ENCODE results near the gene ZDHHC17.

The ZDHHC17 gene

GRCh38 chr12:76878099-76878898, 114.4 kb downstream of the ZDHHC17 start:
- Histone ChIP-seq H4K91ac (ENCODE audit: low read depth, low read length) (peak overlapping the region; percentile 60), H3K27me3 (ENCODE audit: insufficient read depth, low read length) (no peaks in the 10 kb centered on the region), H3K79me2 (ENCODE audit: control insufficient read depth, insufficient read depth, low read length, poor library complexity) (peaks cover 8% of the 10 kb centered on the region), H3K4me2 (ENCODE audit: low read length) (peak overlapping the region; percentile 96), H3K9ac (ENCODE audit: low read length) (peak overlapping the region; percentile 89), H3K4me1 (ENCODE audit: control insufficient read depth in 1 of 2, insufficient read depth in 2 of 2, low read length in 2 of 2) (no peaks in the 10 kb centered on the region), H3K4me3 (ENCODE audit: low read depth, low read length) (peak overlapping the region; percentile 88), H3K79me1 (ENCODE audit: low read length) (peaks cover 12% of the 10 kb centered on the region), H2AFZ (ENCODE audit: insufficient read depth, low read length, poor library complexity) (peak overlapping the region; percentile 96), H3K14ac (ENCODE audit: low read length) (peak overlapping the region; percentile 81), H4K8ac (ENCODE audit: low read depth, low read length) (peak overlapping the region; percentile 84), H2BK120ac (ENCODE audit: insufficient read depth, low read length, poor library complexity) (peak overlapping the region; percentile 68), H2AK5ac (ENCODE audit: low read length) (no peak overlapping the region), H2BK12ac (ENCODE audit: low read length) (peak overlapping the region; percentile 62), H2BK5ac (ENCODE audit: low read depth, low read length, poor library complexity) (peak overlapping the region; percentile 64), H3K23ac (ENCODE audit: low read length) (no peak overlapping the region), H3K18ac (ENCODE audit: low read length) (peak overlapping the region; percentile 46), H3K36me3 (ENCODE audit: control insufficient read depth in 1 of 2, insufficient read depth in 2 of 2, low read length in 2 of 2) (no peaks in the 10 kb centered on the region), H3K9me3 (ENCODE audit: insufficient read depth, low read depth, low read length) (no peaks in the 10 kb centered on the region), H3K4ac (ENCODE audit: low read depth, low read length) (peak overlapping the region; percentile 61), H3K27ac (ENCODE audit: low read depth, low read length) (peak overlapping the region; percentile 69), H4K12ac (ENCODE audit: low read depth, low read length) (peak overlapping the region; percentile 85)
- no CpG with 5 or more reads among the region's 44 CpGs for WGBS (ENCODE audit: extremely low coverage, insufficient coverage, insufficient read length)
- peak; percentile 33 to 65 for DNase-seq

- Histone ChIP-seq H2BK5ac (ENCODE audit: low read depth, low read length, poor library complexity) (peak within 1 kb of the TSS; percentile 97), H4K91ac (ENCODE audit: low read depth, low read length) (peak within 1 kb of the TSS; percentile 94), H3K9me3 (ENCODE audit: insufficient read depth, low read depth, low read length) (no peaks in the 10 kb centered on the region), H2AK5ac (ENCODE audit: low read length) (no peak within 1 kb of the TSS), H2AFZ (ENCODE audit: insufficient read depth, low read length, poor library complexity) (peak within 1 kb of the TSS; percentile 99), H3K18ac (ENCODE audit: low read length) (peak within 1 kb of the TSS; percentile 99), H3K27me3 (ENCODE audit: insufficient read depth, low read length) (no peaks in the 10 kb centered on the region), H3K79me1 (ENCODE audit: low read length) (peaks cover 12% of the 10 kb centered on the region), H3K9ac (ENCODE audit: low read length) (peak within 1 kb of the TSS; percentile 91), H4K12ac (ENCODE audit: low read depth, low read length) (peak within 1 kb of the TSS; percentile 89), H3K4me3 (ENCODE audit: low read depth, low read length) (peak within 1 kb of the TSS; percentile 88), H3K36me3 (ENCODE audit: control insufficient read depth in 1 of 2, insufficient read depth in 2 of 2, low read length in 2 of 2) (no peaks in the 10 kb centered on the region), H2BK12ac (ENCODE audit: low read length) (peak within 1 kb of the TSS; percentile 65), H4K8ac (ENCODE audit: low read depth, low read length) (peak within 1 kb of the TSS; percentile 100), H3K27ac (ENCODE audit: low read depth, low read length) (peak within 1 kb of the TSS; percentile 69), H3K23ac (ENCODE audit: low read length) (no peak within 1 kb of the TSS), H3K4me2 (ENCODE audit: low read length) (peak within 1 kb of the TSS; percentile 96), H3K4ac (ENCODE audit: low read depth, low read length) (peak within 1 kb of the TSS; percentile 81), H3K79me2 (ENCODE audit: control insufficient read depth, insufficient read depth, low read length, poor library complexity) (peaks cover 8% of the 10 kb centered on the region), H3K4me1 (ENCODE audit: control insufficient read depth in 1 of 2, insufficient read depth in 2 of 2, low read length in 2 of 2) (no peaks in the 10 kb centered on the region), H3K14ac (ENCODE audit: low read length) (peak within 1 kb of the TSS; percentile 98), H2BK120ac (ENCODE audit: insufficient read depth, low read length, poor library complexity) (peak within 1 kb of the TSS; percentile 92)
- DNase-seq = peak; percentile 94 to 95
- WGBS (ENCODE audit: extremely low coverage, insufficient coverage, insufficient read length) = no CpG with 5 or more reads among the region's 71 CpGs
Observed at GRCh38 chr12:76878899-76879709, 115.2 kb downstream of the ZDHHC17 start, which contains the start of gene CSRP2. CSRP2 (minus strand) TSS chr12:76879019; CDS start chr12:76866260, 12,759 bp downstream.

- no peak for DNase-seq
- H2AFZ ChIP-seq (ENCODE audit: insufficient read depth, low read length, poor library complexity) = peak overlapping the region; percentile 99
- H3K9me3 ChIP-seq (ENCODE audit: insufficient read depth, low read depth, low read length) = no peaks in the 10 kb centered on the region
- no peak overlapping the region for H3K18ac ChIP-seq (ENCODE audit: low read length)
- H3K27me3 ChIP-seq (ENCODE audit: insufficient read depth, low read length) = no peaks in the 10 kb centered on the region
- H3K36me3 ChIP-seq (ENCODE audit: control insufficient read depth in 1 of 2, insufficient read depth in 2 of 2, low read length in 2 of 2) = no peaks in the 10 kb centered on the region
- no peak overlapping the region for H3K23ac ChIP-seq (ENCODE audit: low read length)
- no peak overlapping the region for H3K14ac ChIP-seq (ENCODE audit: low read length)
- H3K4me1 ChIP-seq (ENCODE audit: control insufficient read depth in 1 of 2, insufficient read depth in 2 of 2, low read length in 2 of 2) = no peaks in the 10 kb centered on the region
- H2AK5ac ChIP-seq (ENCODE audit: low read length) = no peak overlapping the region
- H3K27ac ChIP-seq (ENCODE audit: low read depth, low read length) = no peak overlapping the region
- peak overlapping the region; percentile 96 for H3K4me2 ChIP-seq (ENCODE audit: low read length)
- H2BK120ac ChIP-seq (ENCODE audit: insufficient read depth, low read length, poor library complexity) = no peak overlapping the region
- WGBS (ENCODE audit: extremely low coverage, insufficient coverage, insufficient read length) = no CpG with 5 or more reads among the region's 13 CpGs
- no peak overlapping the region for H3K4me3 ChIP-seq (ENCODE audit: low read depth, low read length)
- H4K12ac ChIP-seq (ENCODE audit: low read depth, low read length) = peak overlapping the region; percentile 44
- H3K79me2 ChIP-seq (ENCODE audit: control insufficient read depth, insufficient read depth, low read length, poor library complexity) = peaks cover 8% of the 10 kb centered on the region
- no peak overlapping the region for H4K91ac ChIP-seq (ENCODE audit: low read depth, low read length)
- no peak overlapping the region for H2BK12ac ChIP-seq (ENCODE audit: low read length)
- H3K9ac ChIP-seq (ENCODE audit: low read length) = no peak overlapping the region
- no peak overlapping the region for H2BK5ac ChIP-seq (ENCODE audit: low read depth, low read length, poor library complexity)
- no peak overlapping the region for H3K4ac ChIP-seq (ENCODE audit: low read depth, low read length)
- peaks cover 12% of the 10 kb centered on the region for H3K79me1 ChIP-seq (ENCODE audit: low read length)
- peak overlapping the region; percentile 100 for H4K8ac ChIP-seq (ENCODE audit: low read depth, low read length)
Observed at GRCh38 chr12:76879710-76880518, 116.0 kb downstream of the ZDHHC17 start.

- no peak for DNase-seq
- Histone ChIP-seq H3K23ac (ENCODE audit: low read length) (no peak overlapping the region), H3K9me3 (ENCODE audit: insufficient read depth, low read depth, low read length) (no peaks in the 10 kb centered on the region), H3K4me3 (ENCODE audit: low read depth, low read length) (no peak overlapping the region), H2BK120ac (ENCODE audit: insufficient read depth, low read length, poor library complexity) (no peak overlapping the region), H3K4me1 (ENCODE audit: control insufficient read depth in 1 of 2, insufficient read depth in 2 of 2, low read length in 2 of 2) (no peaks in the 10 kb centered on the region), H2BK5ac (ENCODE audit: low read depth, low read length, poor library complexity) (no peak overlapping the region), H2AK5ac (ENCODE audit: low read length) (no peak overlapping the region), H3K18ac (ENCODE audit: low read length) (no peak overlapping the region), H2AFZ (ENCODE audit: insufficient read depth, low read length, poor library complexity) (no peak overlapping the region), H3K14ac (ENCODE audit: low read length) (no peak overlapping the region), H3K27ac (ENCODE audit: low read depth, low read length) (no peak overlapping the region), H3K4me2 (ENCODE audit: low read length) (no peak overlapping the region), H3K79me2 (ENCODE audit: control insufficient read depth, insufficient read depth, low read length, poor library complexity) (peaks cover 8% of the 10 kb centered on the region), H2BK12ac (ENCODE audit: low read length) (no peak overlapping the region), H3K4ac (ENCODE audit: low read depth, low read length) (no peak overlapping the region), H3K27me3 (ENCODE audit: insufficient read depth, low read length) (no peaks in the 10 kb centered on the region), H3K36me3 (ENCODE audit: control insufficient read depth in 1 of 2, insufficient read depth in 2 of 2, low read length in 2 of 2) (no peaks in the 10 kb centered on the region), H4K8ac (ENCODE audit: low read depth, low read length) (no peak overlapping the region), H3K79me1 (ENCODE audit: low read length) (peaks cover 12% of the 10 kb centered on the region), H4K12ac (ENCODE audit: low read depth, low read length) (no peak overlapping the region), H3K9ac (ENCODE audit: low read length) (no peak overlapping the region), H4K91ac (ENCODE audit: low read depth, low read length) (no peak overlapping the region)
- WGBS (ENCODE audit: extremely low coverage, insufficient coverage, insufficient read length) = no CpG with 5 or more reads among the region's 7 CpGs
Observed at GRCh38 chr12:76880519-76881023, 116.7 kb downstream of the ZDHHC17 start.

All from trophoblast cell (in vitro differentiated cells and primary cell).